Activated CD4-positive, alpha-beta T cell treated with anti-CD3 and anti-CD28 coated beads, Interleukin-10, Interleukin-2, amounts not matched to agents 100 ng/mL and 50 ng/mL, durations not matched to agents 16 hours and 8 hours (primary cell): ENCODE data around the gene DDO.
"Not testable (repeated sequence)": the region's sequence is repeated elsewhere in the genome, so short reads cannot be mapped to it uniquely, and the experiment has no call there.

ENCODE experiments used
- DNase-seq: peaks from one replicate; pipeline ENCODE4 v3.0.0-alpha.2; 2020

DDO gene

GRCh38 chr6:110366975-110367374 lies 48.4 kb downstream of the DDO start:
- DNase-seq: no peak

- no peak for DNase-seq
These were observed 49.1 kb downstream of the DDO start for GRCh38 chr6:110366256-110366655.

- no peak for DNase-seq
These were observed 50.8 kb downstream of the DDO start for GRCh38 chr6:110364364-110365105.

GRCh38 chr6:110363748-110364147 lies 51.6 kb downstream of the DDO start:
- no peak for DNase-seq

- no peak for DNase-seq
These were observed 54.7 kb downstream of the DDO start for GRCh38 chr6:110360676-110361075.

GRCh38 chr6:110359556-110359955 lies 55.8 kb downstream of the DDO start:
- no peak for DNase-seq

GRCh38 chr6:110358553-110359160 lies 56.7 kb downstream of the DDO start:
- DNase-seq: no peak

- no peak for DNase-seq
These were observed 57.5 kb downstream of the DDO start, which contains the start of gene METTL24 for GRCh38 chr6:110357664-110358552. Gene METTL24 (minus strand): TSS chr6:110358349. CDS start chr6:110358272, 77 bp downstream.

GRCh38 chr6:110357298-110357663 lies 58.1 kb downstream of the DDO start:
- DNase-seq: no peak

- DNase-seq: no peak
These were observed 58.6 kb downstream of the DDO start for GRCh38 chr6:110356778-110357177.

GRCh38 chr6:110355727-110356126 lies 59.6 kb downstream of the DDO start:
- no peak for DNase-seq

GRCh38 chr6:110355022-110355421 lies 60.4 kb downstream of the DDO start:
- no peak for DNase-seq

- DNase-seq: no peak
These were observed 61.2 kb downstream of the DDO start for GRCh38 chr6:110354153-110354552.

- no peak for DNase-seq
These were observed 61.8 kb downstream of the DDO start for GRCh38 chr6:110353457-110354001.

- DNase-seq: no peak
These were observed 62.7 kb downstream of the DDO start for GRCh38 chr6:110352563-110353262.

GRCh38 chr6:110351986-110352385 lies 63.4 kb downstream of the DDO start:
- DNase-seq: no peak

GRCh38 chr6:110351546-110351945 lies 63.8 kb downstream of the DDO start:
- DNase-seq: no peak

GRCh38 chr6:110350593-110350992 lies 64.8 kb downstream of the DDO start:
- DNase-seq: not testable (repeated sequence)

- no peak for DNase-seq
These were observed 66.2 kb downstream of the DDO start for GRCh38 chr6:110348961-110349690.

GRCh38 chr6:110345025-110345424 lies 70.3 kb downstream of the DDO start:
- DNase-seq: no peak

GRCh38 chr6:110342759-110343158 lies 72.6 kb downstream of the DDO start:
- no peak for DNase-seq
